ENCODE results near the gene APOF.
"Not testable (repeated sequence)": the region's sequence is repeated elsewhere in the genome, so short reads cannot be mapped to it uniquely, and the experiment has no call there.

Gene APOF

DNA sequence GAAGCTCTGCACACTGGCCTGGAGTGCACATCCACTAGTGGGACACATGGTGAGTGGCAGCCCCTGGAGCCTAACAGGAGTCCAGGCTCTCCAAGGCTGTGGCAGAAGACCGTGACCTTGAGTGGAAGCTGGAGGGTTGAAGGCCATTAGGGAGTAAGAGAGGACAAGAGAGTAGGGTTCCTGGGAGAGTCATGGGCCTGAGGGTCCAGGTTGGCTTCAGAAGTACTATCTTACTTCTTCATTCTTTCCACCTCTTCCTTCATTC lies 23.6 kb downstream of the APOF start:
- Histone ChIP-seq H3K9me3 (no peaks in the 10 kb centered on the region), H3K27ac (no peak overlapping the region), H3K4me3 (no peak overlapping the region), H3K36me3 (peaks cover 10 to 28% (median 16%) of the 10 kb centered on the region in 3 donors), H3K4me1 (peaks cover 0 to 7% (median 2%) of the 10 kb centered on the region in 4 donors), H3K27me3 (no peaks in the 10 kb centered on the region)
- DNase-seq, result no peak
- TF ChIP-seq, protein P1, sequence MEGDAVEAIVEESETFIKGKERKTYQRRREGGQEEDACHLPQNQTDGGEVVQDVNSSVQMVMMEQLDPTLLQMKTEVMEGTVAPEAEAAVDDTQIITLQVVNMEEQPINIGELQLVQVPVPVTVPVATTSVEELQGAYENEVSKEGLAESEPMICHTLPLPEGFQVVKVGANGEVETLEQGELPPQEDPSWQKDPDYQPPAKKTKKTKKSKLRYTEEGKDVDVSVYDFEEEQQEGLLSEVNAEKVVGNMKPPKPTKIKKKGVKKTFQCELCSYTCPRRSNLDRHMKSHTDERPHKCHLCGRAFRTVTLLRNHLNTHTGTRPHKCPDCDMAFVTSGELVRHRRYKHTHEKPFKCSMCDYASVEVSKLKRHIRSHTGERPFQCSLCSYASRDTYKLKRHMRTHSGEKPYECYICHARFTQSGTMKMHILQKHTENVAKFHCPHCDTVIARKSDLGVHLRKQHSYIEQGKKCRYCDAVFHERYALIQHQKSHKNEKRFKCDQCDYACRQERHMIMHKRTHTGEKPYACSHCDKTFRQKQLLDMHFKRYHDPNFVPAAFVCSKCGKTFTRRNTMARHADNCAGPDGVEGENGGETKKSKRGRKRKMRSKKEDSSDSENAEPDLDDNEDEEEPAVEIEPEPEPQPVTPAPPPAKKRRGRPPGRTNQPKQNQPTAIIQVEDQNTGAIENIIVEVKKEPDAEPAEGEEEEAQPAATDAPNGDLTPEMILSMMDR (IDR thresholded peaks at IDR 0.05), result no peak
- intact Hi-C loops (cut with DNase I; ENCODE audit: low total_unique reads), result no loop called here

DNA sequence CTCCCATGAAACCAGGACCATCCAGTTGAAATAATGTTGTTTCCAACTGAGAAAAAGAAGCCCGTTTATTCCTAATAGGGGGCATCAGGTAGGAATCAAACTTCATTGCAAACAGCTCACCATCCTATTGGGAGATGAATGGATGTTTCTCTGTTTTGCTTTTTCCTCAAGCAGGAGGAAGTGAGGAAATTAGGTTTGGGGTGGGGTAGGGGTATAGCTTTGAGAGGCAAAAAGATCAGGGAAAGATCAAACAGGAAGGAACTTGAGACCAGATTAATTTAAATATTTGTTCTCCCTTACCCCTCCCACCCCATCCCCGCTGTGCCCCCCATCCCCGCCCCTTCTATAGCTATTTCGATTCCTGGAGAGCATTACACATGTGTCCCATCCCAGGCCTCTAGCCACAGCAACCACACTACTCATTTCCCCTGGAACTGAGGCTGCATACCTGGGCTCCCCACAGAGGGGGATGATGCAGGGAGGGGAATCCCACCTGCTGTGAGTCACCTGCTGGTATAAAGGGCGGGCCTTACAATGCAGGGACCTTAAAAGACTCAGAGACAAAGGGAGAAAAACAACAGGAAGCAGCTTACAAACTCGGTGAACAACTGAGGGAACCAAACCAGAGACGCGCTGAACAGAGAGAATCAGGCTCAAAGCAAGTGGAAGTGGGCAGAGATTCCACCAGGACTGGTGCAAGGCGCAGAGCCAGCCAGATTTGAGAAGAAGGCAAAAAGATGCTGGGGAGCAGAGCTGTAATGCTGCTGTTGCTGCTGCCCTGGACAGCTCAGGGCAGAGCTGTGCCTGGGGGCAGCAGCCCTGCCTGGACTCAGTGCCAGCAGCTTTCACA lies 24.1 kb downstream of the APOF start, which contains the start of gene IL23A:
Gene IL23A, plus strand, starts transcription at position 577 of the 850 bp plus-strand sequence. Its CDS starts 161 bp downstream, at position 738.
- intact Hi-C loops (cut with DNase I; ENCODE audit: low total_unique reads), result no loop called here
- Histone ChIP-seq H3K27ac (no peak within 1 kb of the TSS), H3K27me3 (no peaks in the 10 kb centered on the region), H3K4me1 (peaks cover 0 to 7% (median 2%) of the 10 kb centered on the region in 4 donors), H3K9me3 (no peaks in the 10 kb centered on the region), H3K36me3 (peaks cover 6 to 22% (median 10%) of the 10 kb centered on the region in 3 donors), H3K4me3 (no peak within 1 kb of the TSS)
- no peak for DNase-seq
- TF ChIP-seq, protein P1 (IDR thresholded peaks at IDR 0.05), result no peak

DNA sequence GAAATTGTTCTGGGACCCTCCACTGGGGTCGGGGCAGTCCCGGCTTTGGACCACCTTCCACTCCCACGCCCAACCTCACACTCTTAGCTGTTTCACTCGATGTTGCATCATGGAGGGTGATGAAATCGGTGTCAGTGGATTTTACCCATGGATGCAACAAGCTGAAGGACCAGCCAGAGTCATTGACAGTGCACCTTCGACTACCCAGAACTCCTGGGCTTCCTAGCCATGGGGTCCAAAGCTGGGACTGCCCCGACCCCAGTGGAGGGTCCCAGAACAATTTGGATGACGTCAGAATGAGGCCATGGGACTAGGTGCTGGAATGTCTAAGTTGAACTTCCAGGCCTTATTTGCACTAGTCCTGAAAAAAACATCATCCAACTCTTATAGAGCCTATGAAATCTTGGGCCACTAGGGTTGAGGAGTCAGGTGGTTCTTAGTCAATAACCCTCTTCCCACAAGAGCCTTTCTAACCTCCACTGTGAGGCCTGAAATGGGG lies 24.9 kb downstream of the APOF start:
- Histone ChIP-seq H3K27ac (no peak overlapping the region), H3K4me1 (peaks cover 0 to 14% (median 8%) of the 10 kb centered on the region in 4 donors), H3K4me3 (no peak overlapping the region), H3K27me3 (no peaks in the 10 kb centered on the region), H3K9me3 (no peaks in the 10 kb centered on the region), H3K36me3 (peaks cover 0 to 15% (median 3%) of the 10 kb centered on the region in 3 donors)
- DNase-seq, result no peak
- TF ChIP-seq, protein P1 (IDR thresholded peaks at IDR 0.05), result no peak
- intact Hi-C loops (cut with DNase I; ENCODE audit: low total_unique reads), result no loop called here

DNA sequence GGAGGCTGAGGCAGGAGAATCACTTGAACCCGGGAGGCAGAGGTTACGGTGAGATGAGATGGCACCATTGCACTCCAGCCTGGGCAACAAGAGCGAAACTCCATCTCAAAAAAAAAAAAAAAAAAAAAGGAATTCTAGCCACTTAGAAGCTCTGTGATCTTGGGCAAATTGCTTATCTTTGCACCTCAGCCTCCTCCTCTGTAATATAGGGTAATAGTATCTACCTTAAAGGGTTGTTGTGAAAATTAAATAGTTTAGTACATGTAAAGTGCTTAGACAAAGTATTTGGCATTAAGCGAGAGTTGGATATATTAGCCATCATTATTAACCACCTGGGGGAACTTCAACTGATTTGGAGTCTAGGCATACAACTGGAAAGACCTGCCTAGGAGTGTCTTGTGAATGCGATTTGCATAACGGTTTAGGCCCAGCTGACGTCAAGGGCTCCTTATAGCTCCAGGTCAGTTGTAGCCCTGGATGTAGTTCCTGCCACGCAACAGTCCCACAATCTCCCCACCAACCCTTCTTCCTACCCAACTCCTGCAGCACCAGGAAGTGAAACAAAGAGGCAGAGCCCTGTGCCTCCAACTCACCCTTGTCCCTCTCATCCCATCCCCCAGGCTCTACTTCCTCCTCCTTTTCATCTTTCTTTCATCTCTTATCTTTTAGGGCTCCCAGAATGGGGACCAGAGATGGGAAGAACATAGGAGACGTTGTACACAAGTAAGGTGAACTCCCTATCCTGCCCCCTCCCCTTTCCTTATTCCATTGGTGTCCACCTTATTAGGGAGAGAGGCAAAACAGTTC lies 26.1 kb downstream of the APOF start:
- H3K27me3 ChIP-seq, result no peaks in the 10 kb centered on the region
- H3K9me3 ChIP-seq, result no peaks in the 10 kb centered on the region
- TF ChIP-seq, protein P1 (IDR thresholded peaks at IDR 0.05), result no peak
- H3K4me3 ChIP-seq, result no peak overlapping the region
- H3K4me1 ChIP-seq, result peaks cover 0 to 17% (median 10%) of the 10 kb centered on the region in 4 donors
- no peak overlapping the region for H3K27ac ChIP-seq
- DNase-seq, result no peak
- intact Hi-C loops (cut with DNase I; ENCODE audit: low total_unique reads), result no loop called here
- peaks cover 0 to 2% (median 0%) of the 10 kb centered on the region in 3 donors for H3K36me3 ChIP-seq

DNA sequence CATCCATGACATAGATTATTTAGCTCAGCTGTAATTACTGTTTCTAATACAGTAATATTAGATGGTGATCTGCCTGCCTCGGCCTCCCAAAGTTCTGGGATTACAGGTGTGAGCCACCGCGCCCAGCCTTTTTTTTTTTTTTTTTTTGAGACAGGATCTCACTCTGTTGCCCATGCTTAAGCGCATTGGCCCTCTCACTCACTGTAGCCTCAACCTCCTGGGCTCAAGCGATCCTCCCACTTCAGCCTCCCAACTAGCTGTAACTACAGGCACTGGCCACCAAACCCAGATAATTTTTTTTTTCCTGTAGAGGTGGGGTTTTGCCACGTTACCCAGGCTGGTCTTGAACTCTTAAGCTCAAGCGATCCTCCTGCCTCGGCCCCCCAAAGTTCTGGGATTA lies 27.1 kb downstream of the APOF start:
- H3K27ac ChIP-seq; DNase-seq; H3K9me3 ChIP-seq; H3K4me3 ChIP-seq; intact Hi-C loops (cut with DNase I; ENCODE audit: low total_unique reads); H3K36me3 ChIP-seq; H3K27me3 ChIP-seq: not testable (repeated sequence)
- H3K4me1 ChIP-seq, result peaks cover 0 to 17% (median 10%) of the 10 kb centered on the region in 4 donors

DNA sequence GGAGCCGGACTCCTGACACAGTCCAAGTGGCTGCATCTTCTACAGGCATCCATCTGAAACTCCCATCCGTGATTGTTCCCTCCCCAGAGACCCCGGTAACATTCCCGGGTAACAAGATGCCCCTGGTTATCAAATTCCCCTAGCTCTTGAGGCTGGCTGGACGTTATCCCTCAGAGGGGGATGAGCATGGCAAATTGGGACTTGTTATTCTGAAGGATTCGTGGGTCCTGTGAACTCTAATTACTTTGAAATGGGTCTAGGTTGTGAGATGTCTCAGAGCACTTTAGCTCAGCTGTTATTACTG lies 28.2 kb downstream of the APOF start:
- peak overlapping the region; percentile 60 to 76 for H3K4me3 ChIP-seq
- H3K27me3 ChIP-seq, result no peaks in the 10 kb centered on the region
- no peak for DNase-seq
- H3K9me3 ChIP-seq, result no peaks in the 10 kb centered on the region
- H3K4me1 ChIP-seq, result peaks cover 0 to 17% (median 10%) of the 10 kb centered on the region in 4 donors
- intact Hi-C loops (cut with DNase I; ENCODE audit: low total_unique reads), result no loop called here
- peak overlapping the region; percentile 92 to 97 for H3K27ac ChIP-seq
- TF ChIP-seq, protein P1 (IDR thresholded peaks at IDR 0.05), result no peak
- no peaks in the 10 kb centered on the region for H3K36me3 ChIP-seq

Data from tibial artery (tissue), 4 donors.